ENCODE measurements around the gene RMI2. TPM values are rescaled to one million over a fixed set of nuclear protein-coding genes. Genes with fewer than 3 reads are reported as not detected.

The RMI2 gene
- polyA plus RNA-seq, 2 of the 4 experiments (the other 2 are of a cell fraction), result 24.2 to 26.9 TPM

GRCh38 chr16:11333010-11333409 lies 12.2 kb upstream of the RMI2 start:
- no peak for ATAC-seq
- Histone ChIP-seq H3K4me1 (peaks cover 20% of the 10 kb centered on the region), H3K9me3 (0 out of 3 replicates have a peak, but pooled peaks cover 2% of the 10 kb centered on the region), H3K4me2 (no peak overlapping the region), H3K27ac (no peak overlapping the region; a peak in 1 of 6 replicates), H3K4me3 (no peak overlapping the region)
- POLR2A ChIA-PET, result interaction anchor here (0.6 to 0.8 kb wide), 2 partner anchors 11 to 77 kb away, joined by 3 read pairs; partner anchors contain the start of gene SOCS1
- no peak for DNase-seq (ENCODE audit: low read depth in 1 of 2, low spot score in 1 of 2)
- TF ChIP-seq MAFK (IDR thresholded peaks at IDR 0.05; ENCODE audit: partially characterized antibody), result no peak
- TF ChIP-seq BCL3 (IDR thresholded peaks at IDR 0.05), result no peak
- TF ChIP-seq HOXB5 (CRISPR knock-in tag; IDR thresholded peaks at IDR 0.05), result no peak
- no peak for TF ChIP-seq HES2 (IDR thresholded peaks at IDR 0.05)
- TF ChIP-seq POLR2AphosphoS2 (conservative IDR thresholded peaks at IDR 0.05; ENCODE audit: low read length), result no peak
- TF ChIP-seq FOSL2 (IDR thresholded peaks at IDR 0.05), result no peak
- TF ChIP-seq FOSL2 (CRISPR knock-in tag; IDR thresholded peaks at IDR 0.05), result no peak
- TF ChIP-seq MAZ (IDR thresholded peaks at IDR 0.05; ENCODE audit: borderline replicate concordance, low read depth, low read length), result no peak
- TF ChIP-seq ZNF302 (CRISPR knock-in tag; IDR thresholded peaks at IDR 0.05), result no peak
- TF ChIP-seq HEYL (CRISPR knock-in tag; IDR thresholded peaks at IDR 0.05), result no peak
- TF ChIP-seq ZC3H11A (IDR thresholded peaks at IDR 0.05), result no peak
- TF ChIP-seq EP300 (IDR thresholded peaks at IDR 0.05), result no peak
- no peak for TF ChIP-seq ZSCAN20 (CRISPR knock-in tag; IDR thresholded peaks at IDR 0.05)
- no peak for TF ChIP-seq EHMT2 (IDR thresholded peaks at IDR 0.05; ENCODE audit: low read depth)
- TF ChIP-seq FOSB (CRISPR knock-in tag; IDR thresholded peaks at IDR 0.05), result no peak
- CTCF ChIA-PET, result interaction anchor here (0.6 to 2.7 kb wide), 5 partner anchors 9 to 413 kb away, joined by 3 to 8 read pairs (median 5); partner anchors contain the start of gene SOCS1
- WGBS (ENCODE audit: missing lambda C conversion rate), result 56% methylated on average over 9 of the region's 9 CpGs
- FAIRE-seq, result no peak

DNA sequence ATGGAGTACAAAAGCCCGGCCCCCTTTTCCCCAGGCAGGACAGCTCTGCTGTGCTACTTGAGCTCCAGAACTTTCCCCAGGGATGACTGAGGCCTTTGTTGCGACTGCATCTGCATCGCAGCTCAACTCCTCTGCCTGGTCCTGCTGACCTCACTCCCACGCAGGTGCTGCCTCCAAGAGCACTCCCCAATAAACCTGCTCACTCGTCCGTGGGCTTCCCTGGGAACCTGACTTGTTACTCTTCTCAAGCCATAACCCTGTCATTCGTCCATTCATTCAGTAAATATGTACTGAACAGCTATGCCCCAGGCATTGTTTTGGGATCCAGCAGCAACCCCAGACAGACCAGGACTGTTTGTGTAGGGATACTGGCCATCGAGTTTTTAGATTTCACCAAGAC lies 11.6 kb upstream of the RMI2 start:
- ChIA-PET CTCF (interaction anchor here (0.6 to 2.7 kb wide), 6 partner anchors 10 to 412 kb away, joined by 3 to 8 read pairs (median 4); partner anchors contain the start of gene SOCS1), POLR2A (no interaction called here)
- Histone ChIP-seq H3K9me3 (0 out of 3 replicates have a peak, but pooled peaks cover 2% of the 10 kb centered on the region), H3K27ac (no peak overlapping the region), H3K4me2 (no peak overlapping the region), H3K4me3 (no peak overlapping the region), H3K4me1 (peaks cover 14% of the 10 kb centered on the region)
- WGBS (ENCODE audit: missing lambda C conversion rate), result 58% methylated on average over 8 of the region's 8 CpGs
- TF ChIP-seq RARB (CRISPR knock-in tag; IDR thresholded peaks at IDR 0.05), result no peak
- TF ChIP-seq, protein P1, sequence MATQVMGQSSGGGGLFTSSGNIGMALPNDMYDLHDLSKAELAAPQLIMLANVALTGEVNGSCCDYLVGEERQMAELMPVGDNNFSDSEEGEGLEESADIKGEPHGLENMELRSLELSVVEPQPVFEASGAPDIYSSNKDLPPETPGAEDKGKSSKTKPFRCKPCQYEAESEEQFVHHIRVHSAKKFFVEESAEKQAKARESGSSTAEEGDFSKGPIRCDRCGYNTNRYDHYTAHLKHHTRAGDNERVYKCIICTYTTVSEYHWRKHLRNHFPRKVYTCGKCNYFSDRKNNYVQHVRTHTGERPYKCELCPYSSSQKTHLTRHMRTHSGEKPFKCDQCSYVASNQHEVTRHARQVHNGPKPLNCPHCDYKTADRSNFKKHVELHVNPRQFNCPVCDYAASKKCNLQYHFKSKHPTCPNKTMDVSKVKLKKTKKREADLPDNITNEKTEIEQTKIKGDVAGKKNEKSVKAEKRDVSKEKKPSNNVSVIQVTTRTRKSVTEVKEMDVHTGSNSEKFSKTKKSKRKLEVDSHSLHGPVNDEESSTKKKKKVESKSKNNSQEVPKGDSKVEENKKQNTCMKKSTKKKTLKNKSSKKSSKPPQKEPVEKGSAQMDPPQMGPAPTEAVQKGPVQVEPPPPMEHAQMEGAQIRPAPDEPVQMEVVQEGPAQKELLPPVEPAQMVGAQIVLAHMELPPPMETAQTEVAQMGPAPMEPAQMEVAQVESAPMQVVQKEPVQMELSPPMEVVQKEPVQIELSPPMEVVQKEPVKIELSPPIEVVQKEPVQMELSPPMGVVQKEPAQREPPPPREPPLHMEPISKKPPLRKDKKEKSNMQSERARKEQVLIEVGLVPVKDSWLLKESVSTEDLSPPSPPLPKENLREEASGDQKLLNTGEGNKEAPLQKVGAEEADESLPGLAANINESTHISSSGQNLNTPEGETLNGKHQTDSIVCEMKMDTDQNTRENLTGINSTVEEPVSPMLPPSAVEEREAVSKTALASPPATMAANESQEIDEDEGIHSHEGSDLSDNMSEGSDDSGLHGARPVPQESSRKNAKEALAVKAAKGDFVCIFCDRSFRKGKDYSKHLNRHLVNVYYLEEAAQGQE (IDR thresholded peaks at IDR 0.05), result no peak
- TF ChIP-seq E2F6 (IDR thresholded peaks at IDR 0.05; ENCODE audit: borderline replicate concordance, low read depth), result no peak
- TF ChIP-seq MAZ (IDR thresholded peaks at IDR 0.05; ENCODE audit: borderline replicate concordance, low read depth, low read length), result no peak
- no peak for TF ChIP-seq NR3C1 (IDR thresholded peaks at IDR 0.05)
- no peak for TF ChIP-seq GATA3 (IDR thresholded peaks at IDR 0.05; ENCODE audit: borderline replicate concordance)
- TF ChIP-seq HOXB5 (CRISPR knock-in tag; IDR thresholded peaks at IDR 0.05), result no peak
- TF ChIP-seq CHD2 (IDR thresholded peaks at IDR 0.05; ENCODE audit: low read length, partially characterized antibody), result no peak
- no peak for TF ChIP-seq CHD4 (IDR thresholded peaks at IDR 0.05; ENCODE audit: borderline replicate concordance)
- TF ChIP-seq RNF2 (IDR thresholded peaks at IDR 0.05; ENCODE audit: borderline replicate concordance, low read depth), result no peak
- TF ChIP-seq PHF8 (IDR thresholded peaks at IDR 0.05; ENCODE audit: borderline replicate concordance, low read depth), result no peak
- no peak for TF ChIP-seq CBX2 (IDR thresholded peaks at IDR 0.05; ENCODE audit: borderline replicate concordance, low read depth)
- TF ChIP-seq MYC (IDR thresholded peaks at IDR 0.05; ENCODE audit: borderline replicate concordance, low read length), result no peak
- no peak for TF ChIP-seq POLR2A (IDR thresholded peaks at IDR 0.05; ENCODE audit: low read length)
- TF ChIP-seq RAD21 (conservative IDR thresholded peaks at IDR 0.05 in 1 of 2, IDR thresholded peaks at IDR 0.05 in 1 of 2), result no peak
- TF ChIP-seq JUNB (IDR thresholded peaks at IDR 0.05), result no peak
- TF ChIP-seq ZFP36 (IDR thresholded peaks at IDR 0.05; ENCODE audit: borderline replicate concordance, partially characterized antibody), result no peak
- no peak for FAIRE-seq
- DNase-seq (ENCODE audit: low read depth in 1 of 2, low spot score in 1 of 2), result no peak
- ATAC-seq, result peak in 1 of 2 experiments; percentile 17; a peak in 1 of 6 replicates
